Common myeloid progenitor, CD34-positive (primary cell): Measurements from ENCODE around the gene KRT10.
"Not testable (repeated sequence)": the region's sequence is repeated elsewhere in the genome, so short reads cannot be mapped to it uniquely, and the experiment has no call there.

ENCODE experiments used
- CTCF ChIA-PET: fragments of 350-600 bp; sonication (Branson Sonifier 250); formaldehyde crosslinking; loops from one replicate; lab custom pipeline; 2021; ENCODE audit warnings: antibody characterized with exemption; lab: Charles Lee
- POLR2A ChIA-PET: fragments of 350-600 bp; sonication (Branson Sonifier 250); formaldehyde crosslinking; loops from one replicate; lab custom pipeline; 2021; ENCODE audit warnings: antibody characterized with exemption; lab: Charles Lee
- DNase-seq, 3 donors: peaks; one replicate each; pipeline versions ENCODE4 v3.0.0 to v3.0.0-alpha.2; 2013
- H3K27ac ChIP-seq, 2 experiments: 1 replicate in 1 of 2; 2 replicates in 1 of 2; pipeline ENCODE4 v1.7.0; 2013; ENCODE audit warnings: inconsistent platforms in 2 of 2, low read length in 2 of 2, mild to moderate bottlenecking in 2 of 2, low read depth in 1 of 2, moderate library complexity in 1 of 2; ENCODE audit not compliant: severe bottlenecking in 2 of 2, insufficient read depth in 1 of 2, poor library complexity in 1 of 2
- H3K27me3 ChIP-seq, 5 experiments: replicated peaks in 2 of 5; 1 replicate in 3 of 5; 2 replicates in 2 of 5; pipeline versions ENCODE4 v1.6.1 to v1.7.0; 2013; ENCODE audit warnings: low read length in 4 of 5, mild to moderate bottlenecking in 2 of 5, moderate library complexity in 2 of 5, inconsistent platforms in 1 of 5; ENCODE audit not compliant: insufficient read depth in 5 of 5, control insufficient read depth in 4 of 5
- H3K36me3 ChIP-seq, 4 experiments: 1 replicate in 2 of 4; 2 replicates in 2 of 4; pipeline versions ENCODE4 v1.6.1 to v1.7.0; 2013; ENCODE audit warnings: low read length in 3 of 4, control low read depth in 1 of 4, mild to moderate bottlenecking in 1 of 4; ENCODE audit not compliant: control insufficient read depth in 4 of 4, insufficient read depth in 4 of 4
- H3K4me1 ChIP-seq, 4 experiments: 1 replicate in 3 of 4; 2 replicates in 1 of 4; pipeline versions ENCODE4 v1.6.1 to v1.7.1; 2013; ENCODE audit warnings: low read length in 3 of 4, mild to moderate bottlenecking in 3 of 4, control low read depth in 1 of 4, inconsistent platforms in 1 of 4, moderate library complexity in 1 of 4; ENCODE audit not compliant: control insufficient read depth in 4 of 4, insufficient read depth in 4 of 4; ENCODE audit errors: control extremely low read depth in 1 of 4
- H3K4me3 ChIP-seq, 7 experiments: 1 replicate in 4 of 7; 2 replicates in 3 of 7; pipeline versions ENCODE4 v1.5.1 to v1.7.0; 2013; ENCODE audit warnings: mild to moderate bottlenecking in 7 of 7, low read length in 6 of 7, moderate library complexity in 6 of 7, inconsistent platforms in 2 of 7, low read depth in 2 of 7, control low read depth in 1 of 7; ENCODE audit not compliant: insufficient read depth in 4 of 7, control insufficient read depth in 1 of 7; ENCODE audit errors: extremely low read depth in 1 of 7
- H3K9me3 ChIP-seq, 5 experiments: 1 replicate in 4 of 5; 2 replicates in 1 of 5; pipeline versions ENCODE4 v1.6.1 to v1.7.1; 2013; ENCODE audit warnings: low read length in 4 of 5, mild to moderate bottlenecking in 2 of 5, inconsistent platforms in 1 of 5, low read depth in 1 of 5, moderate library complexity in 1 of 5; ENCODE audit not compliant: control insufficient read depth in 4 of 5, insufficient read depth in 2 of 5; ENCODE audit errors: control extremely low read depth in 1 of 5
- WGBS: methylation state at CpG from one replicate; pipeline ENCODE4 v1.1.5; 2013; ENCODE audit not compliant: insufficient coverage; 5-methylcytosine and 5-hydroxymethylcytosine counted together

The KRT10 gene

DNA sequence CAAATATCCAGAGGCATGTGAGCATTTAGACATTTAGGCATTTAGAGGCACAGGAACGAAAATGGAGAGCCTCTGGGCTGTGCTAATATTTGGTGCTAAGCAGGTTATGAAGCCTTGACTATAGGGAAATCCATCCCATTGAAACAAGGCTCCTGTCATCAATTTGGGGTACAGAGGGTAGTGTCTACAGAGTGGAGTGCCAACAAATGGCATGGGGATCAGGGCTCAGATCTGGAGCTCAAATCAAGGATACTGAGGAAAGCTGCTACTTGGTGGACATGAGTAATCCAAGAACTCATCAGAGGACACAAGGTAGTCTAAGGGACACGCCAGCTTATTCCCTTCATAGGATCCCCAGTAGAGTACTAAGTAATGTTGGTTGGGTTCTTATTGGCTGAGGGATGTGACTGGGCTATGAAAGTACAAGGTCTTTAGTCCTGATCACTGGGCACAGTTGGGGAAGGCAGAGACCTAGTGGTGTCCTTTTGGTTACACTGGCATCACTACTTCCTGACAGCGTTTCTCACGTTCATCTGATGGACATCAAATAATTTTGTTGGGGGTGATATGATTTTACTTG lies 5.2 kb downstream of the KRT10 start:
- Histone ChIP-seq H3K36me3 (peaks cover 0 to 12% (median 3%) of the 10 kb centered on the region in 4 experiments), H3K4me3 (no peak overlapping the region), H3K9me3 (peaks cover 0 to 5% (median 2%) of the 10 kb centered on the region in 5 experiments), H3K27me3 (peaks cover 4 to 27% (median 10%) of the 10 kb centered on the region in 5 experiments), H3K4me1 (peaks cover 0 to 11% (median 3%) of the 10 kb centered on the region in 4 experiments), H3K27ac (no peak overlapping the region)
- DNase-seq: no peak
- 93% methylated on average over 4 of the region's 4 CpGs for WGBS
- ChIA-PET POLR2A (no interaction called here), CTCF (no interaction called here)

DNA sequence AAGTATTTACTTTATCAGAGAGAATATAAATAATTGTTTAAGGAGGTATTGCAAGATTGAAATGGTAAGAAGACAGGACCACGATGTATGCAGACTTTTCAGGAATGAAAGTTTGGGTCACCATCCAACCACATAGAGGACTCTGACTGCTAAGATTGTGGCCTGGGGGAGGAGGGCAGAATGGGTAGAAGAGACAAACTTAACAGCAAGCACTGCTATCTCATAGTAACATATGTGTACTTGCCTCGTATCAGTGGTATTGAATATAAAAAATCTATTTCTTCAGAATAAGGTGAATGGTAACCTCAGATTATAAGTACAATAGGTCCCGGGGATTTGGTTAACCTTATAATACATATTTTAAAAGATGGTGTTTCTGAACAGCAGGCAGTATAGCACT lies 5.8 kb downstream of the KRT10 start:
- H3K27me3 ChIP-seq: peaks cover 4 to 29% (median 12%) of the 10 kb centered on the region in 5 experiments
- peaks cover 0 to 11% (median 3%) of the 10 kb centered on the region in 4 experiments for H3K4me1 ChIP-seq
- CTCF ChIA-PET: interaction anchor here (1.2 kb wide), 1 partner anchor 846 kb away, joined by 3 read pairs; no protein-coding TSS in a partner anchor
- WGBS: no CpG with 5 or more reads among the region's 3 CpGs
- POLR2A ChIA-PET: no interaction called here
- H3K4me3 ChIP-seq: no peak overlapping the region
- DNase-seq: no peak
- H3K36me3 ChIP-seq: peaks cover 0 to 10% (median 3%) of the 10 kb centered on the region in 4 experiments
- H3K27ac ChIP-seq: no peak overlapping the region
- H3K9me3 ChIP-seq: peaks cover 0 to 5% (median 2%) of the 10 kb centered on the region in 5 experiments

DNA sequence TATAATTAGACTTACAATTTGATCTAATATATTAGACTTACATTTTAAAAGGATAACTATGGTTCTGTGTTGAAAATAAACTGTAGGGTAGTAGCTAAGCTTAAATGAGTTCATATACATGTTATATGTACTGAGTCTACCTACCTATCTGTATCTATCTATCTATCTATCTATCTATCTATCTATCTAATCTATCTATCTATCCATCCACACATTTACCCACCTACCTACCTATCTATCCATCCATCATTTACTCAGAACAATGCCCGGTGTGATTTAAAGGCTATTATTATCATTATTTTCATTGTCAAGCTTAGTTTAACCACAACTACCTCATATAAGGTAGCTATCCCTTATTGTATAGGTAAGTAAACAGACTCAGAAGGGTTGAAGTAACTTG lies 7.0 kb downstream of the KRT10 start:
- no CpG with 5 or more reads among the region's 1 CpG for WGBS
- H3K27ac ChIP-seq: no peak overlapping the region
- no peak overlapping the region for H3K4me3 ChIP-seq
- peaks cover 0 to 7% (median under 1%) of the 10 kb centered on the region in 5 experiments for H3K9me3 ChIP-seq
- H3K27me3 ChIP-seq: peaks cover 6 to 33% (median 20%) of the 10 kb centered on the region in 5 experiments
- H3K4me1 ChIP-seq: peaks cover 0 to 11% (median 3%) of the 10 kb centered on the region in 4 experiments
- peaks cover 0 to 10% (median 3%) of the 10 kb centered on the region in 4 experiments for H3K36me3 ChIP-seq
- ChIA-PET CTCF (no interaction called here), POLR2A (no interaction called here)
- DNase-seq: no peak

DNA sequence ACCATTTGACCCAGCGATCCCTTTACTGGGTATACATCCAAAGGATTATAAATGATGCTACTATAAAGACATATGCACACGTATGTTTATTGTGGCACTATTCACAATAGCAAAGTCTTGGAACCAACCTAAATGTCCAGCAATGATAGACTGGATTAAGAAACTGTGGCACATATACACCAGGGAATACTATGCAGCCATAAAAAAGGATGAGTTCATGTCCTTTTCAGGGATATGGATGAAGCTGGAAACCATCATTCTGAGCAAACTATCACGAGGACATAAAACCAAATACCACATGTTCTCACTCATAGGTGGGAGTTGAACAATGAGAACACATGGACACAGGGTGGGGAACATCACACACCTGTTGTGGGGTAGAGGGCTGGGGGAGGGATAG lies 7.8 kb downstream of the KRT10 start:
- DNase-seq, POLR2A ChIA-PET, H3K36me3 ChIP-seq, H3K27ac ChIP-seq, CTCF ChIA-PET, H3K4me3 ChIP-seq, H3K9me3 ChIP-seq: not testable (repeated sequence)
- Histone ChIP-seq H3K27me3 (peaks cover 10 to 38% (median 27%) of the 10 kb centered on the region in 5 experiments), H3K4me1 (peaks cover 0 to 11% (median 3%) of the 10 kb centered on the region in 4 experiments)
- no CpG with 5 or more reads among the region's 3 CpGs for WGBS

DNA sequence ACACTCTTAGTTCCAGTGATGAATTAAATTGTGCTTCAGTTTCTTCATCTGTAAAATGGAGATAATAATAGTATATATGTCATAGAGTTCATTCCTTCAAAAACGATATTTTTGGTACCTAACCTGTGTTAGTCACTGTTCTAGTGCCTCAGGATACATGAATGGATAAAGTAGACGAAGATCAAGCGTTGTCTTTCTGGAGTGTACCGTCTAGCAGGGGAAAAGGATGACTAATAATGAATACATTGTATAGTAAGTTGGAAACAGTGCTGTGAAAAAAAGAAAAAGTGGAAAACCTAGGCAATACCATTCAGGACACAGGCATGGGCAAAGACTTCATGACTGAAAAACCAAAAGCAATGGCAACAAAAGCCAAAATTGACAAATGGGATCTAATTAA lies 8.6 kb downstream of the KRT10 start:
- peaks cover 0 to 5% (median 0%) of the 10 kb centered on the region in 5 experiments for H3K9me3 ChIP-seq
- H3K27ac ChIP-seq: no peak overlapping the region
- H3K4me1 ChIP-seq: peaks cover 0 to 5% (median 0%) of the 10 kb centered on the region in 4 experiments
- no peak overlapping the region for H3K4me3 ChIP-seq
- ChIA-PET CTCF (no interaction called here), POLR2A (no interaction called here)
- peaks cover 13 to 46% (median 30%) of the 10 kb centered on the region in 5 experiments for H3K27me3 ChIP-seq
- H3K36me3 ChIP-seq: peaks cover 0 to 10% (median 3%) of the 10 kb centered on the region in 4 experiments
- no peak for DNase-seq
- WGBS: 80% methylated on average over 4 of the region's 4 CpGs

DNA sequence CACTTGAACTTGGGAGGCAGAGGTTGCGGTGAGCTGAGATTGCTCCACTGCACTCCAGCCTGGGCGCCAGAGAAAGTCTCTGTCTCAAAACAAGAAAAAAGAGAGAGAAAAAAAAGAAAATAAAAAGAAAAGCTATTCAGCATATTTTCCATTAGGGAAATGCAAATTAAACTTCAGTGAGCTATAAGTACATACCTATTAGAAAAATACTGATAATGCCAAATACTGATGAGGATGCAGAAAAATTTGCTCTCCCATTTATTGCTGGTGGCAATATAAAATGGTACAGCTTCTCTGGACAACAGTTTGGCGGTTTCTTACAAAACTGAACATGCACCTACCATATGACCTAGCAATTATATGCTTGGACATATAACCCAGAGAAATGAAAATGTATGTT lies 9.8 kb downstream of the KRT10 start:
- WGBS: 86% methylated on average over 1 of the region's 3 CpGs
- Histone ChIP-seq H3K27me3 (peaks cover 13 to 56% (median 30%) of the 10 kb centered on the region in 5 experiments), H3K9me3 (peaks cover 0 to 5% (median 0%) of the 10 kb centered on the region in 5 experiments), H3K4me3 (no peak overlapping the region), H3K27ac (no peak overlapping the region), H3K4me1 (no peaks in the 10 kb centered on the region), H3K36me3 (peaks cover 0 to 9% (median 3%) of the 10 kb centered on the region in 4 experiments)
- ChIA-PET CTCF (no interaction called here), POLR2A (no interaction called here)
- no peak for DNase-seq

DNA sequence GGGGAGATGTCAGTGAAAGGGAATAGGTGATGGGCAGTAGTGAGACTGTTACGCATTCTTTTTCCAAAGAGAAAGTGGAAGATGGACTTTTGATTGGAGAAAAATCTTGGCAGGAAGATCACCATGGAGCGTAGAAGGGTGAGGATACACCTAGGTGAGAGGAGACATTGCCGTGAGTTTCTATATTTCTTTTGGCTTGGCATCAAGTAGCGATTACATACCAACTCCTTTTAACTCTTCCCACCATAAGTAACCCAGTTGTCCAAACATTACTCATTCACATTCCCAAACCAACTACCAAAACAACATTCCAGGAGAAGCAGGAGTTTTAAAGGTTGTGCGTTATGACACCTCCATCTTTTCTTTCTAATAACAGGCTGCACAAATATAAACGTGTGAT lies 11.9 kb downstream of the KRT10 start:
- Histone ChIP-seq H3K27ac (no peak overlapping the region), H3K4me3 (no peak overlapping the region), H3K36me3 (no peaks in the 10 kb centered on the region), H3K9me3 (peaks cover 0 to 3% (median 0%) of the 10 kb centered on the region in 5 experiments), H3K4me1 (no peaks in the 10 kb centered on the region), H3K27me3 (peaks cover 20 to 77% (median 36%) of the 10 kb centered on the region in 5 experiments)
- WGBS: 93% methylated on average over 3 of the region's 6 CpGs
- ChIA-PET POLR2A (no interaction called here), CTCF (no interaction called here)
- no peak for DNase-seq
